OCI-LY7 (cell line): ENCODE results near the gene NTN4. TPM values are rescaled to one million over a fixed set of nuclear protein-coding genes. Genes with fewer than 3 reads are reported as not detected.

Source experiments
- BruUV-seq: library from RNA; stranded (reverse); fragments of 400-500 nt; replicated peaks from 2 replicates; lab custom pipeline; 2021; lab: Mats Ljungman, UMichigan
- CTCF ChIA-PET: fragments of 300-600 bp; sonication (Branson Sonifier 250); formaldehyde crosslinking; loops from one replicate; lab custom pipeline; 2022; ENCODE audit warnings: antibody characterized with exemption; ENCODE audit not compliant: unreplicated experiment; lab: Charles Lee
- POLR2A ChIA-PET: fragments of 300-600 bp; sonication (Branson Sonifier 250); formaldehyde crosslinking; loops from one replicate; lab custom pipeline; 2022; ENCODE audit warnings: antibody characterized with exemption; lab: Charles Lee
- DNase-seq: peaks from one replicate; pipeline ENCODE4 v3.0.0-alpha.2; 2015; ENCODE audit warnings: low spot score
- H2AFZ ChIP-seq: fragments of 200-600 bp; sonication (generic), shearing (Covaris generic); 2 replicates; pipeline ENCODE4 v1.6.1; 2014; ENCODE audit warnings: mild to moderate bottlenecking, antibody characterized with exemption, low read length, moderate library complexity
- H3K27ac ChIP-seq: fragments of 200-600 bp; sonication (generic); 2 replicates; pipeline ENCODE4 v1.5.1; 2014; ENCODE audit warnings: mixed run types, low read depth, mild to moderate bottlenecking, moderate library complexity, low read length, inconsistent platforms; ENCODE audit not compliant: poor library complexity, severe bottlenecking
- H3K36me3 ChIP-seq: fragments of 200-600 bp; sonication (generic); 2 replicates; pipeline ENCODE4 v1.6.1; 2014; ENCODE audit warnings: mild to moderate bottlenecking, antibody characterized with exemption, low read length, moderate library complexity, mixed read lengths; ENCODE audit not compliant: insufficient read depth
- H3K4me1 ChIP-seq: fragments of 200-600 bp; sonication (generic); 2 replicates; pipeline ENCODE4 v1.5.1; 2014; ENCODE audit warnings: mild to moderate bottlenecking, low read length; ENCODE audit not compliant: insufficient read depth, poor library complexity, severe bottlenecking
- H3K4me2 ChIP-seq: fragments of 200-600 bp; sonication (generic); 2 replicates; pipeline ENCODE4 v1.6.1; 2014; ENCODE audit warnings: mild to moderate bottlenecking, low read length
- H3K4me3 ChIP-seq: fragments of 200-600 bp; sonication (generic); 2 replicates; pipeline ENCODE4 v1.5.1; 2014; ENCODE audit warnings: mild to moderate bottlenecking, low read depth, low read length; ENCODE audit not compliant: poor library complexity, severe bottlenecking
- H3K79me2 ChIP-seq: fragments of 200-600 bp; sonication (generic); 2 replicates; pipeline ENCODE4 v1.6.1; 2016; ENCODE audit warnings: low read depth, mild to moderate bottlenecking, low read length, moderate library complexity, mixed read lengths; ENCODE audit not compliant: insufficient read depth
- H3K9me2 ChIP-seq: fragments of 200-600 bp; sonication (generic); 2 replicates; pipeline ENCODE4 v1.6.1; 2016; ENCODE audit warnings: mild to moderate bottlenecking, low read length, mixed read lengths; ENCODE audit not compliant: insufficient read depth
- H3K9me3 ChIP-seq: fragments of 200-600 bp; sonication (generic); 2 replicates; pipeline ENCODE4 v1.6.1; 2014; ENCODE audit warnings: mild to moderate bottlenecking, mixed run types, low read length, mixed read lengths
- H4K20me1 ChIP-seq: fragments of 200-600 bp; sonication (generic); 2 replicates; pipeline ENCODE4 v1.6.1; 2014; ENCODE audit warnings: mild to moderate bottlenecking, antibody characterized with exemption, low read length, moderate library complexity, mixed read lengths; ENCODE audit not compliant: insufficient read depth
- EZH2phosphoT487 ChIP-seq: fragments of 200-600 bp; sonication (generic); IDR thresholded peaks from 2 replicates; pipeline ENCODE4 v1.6.1; 2018; ENCODE audit warnings: low read depth, borderline replicate concordance, mild to moderate bottlenecking, mixed run types, antibody characterized with exemption, low read length, moderate library complexity, mixed read lengths
- intact Hi-C: fragments of 100-400 bp; cut with micrococcal nuclease; formaldehyde crosslinking; loops from one replicate; pipeline ENCODE4 v1.10.0; 2022; ENCODE audit not compliant: unreplicated experiment
- total RNA-seq, 2 experiments: library from RNA; depleted of rRNA in 1 of 2; stranded (reverse); fragments of >200 nt in 1 of 2; shearing (Covaris generic) in 1 of 2; gene quantifications; 2 replicates each; pipeline ENCODE4 v1.2.3, GENCODE V29; 2014 to 2022
- TF ChIP-seq, protein P1 (sequence below): fragments of 200-600 bp; sonication (generic); conservative IDR thresholded peaks from 2 replicates; pipeline ENCODE4 v1.5.1; 2014; ENCODE audit warnings: mild to moderate bottlenecking, antibody characterized with exemption, low read length, moderate library complexity, mixed read lengths

Gene NTN4
- total RNA-seq, 2 experiments from 2014 or later = not detected

- Histone ChIP-seq H3K9me2 (no peaks in the 10 kb centered on the region), H3K36me3 (no peaks in the 10 kb centered on the region), H3K79me2 (no peaks in the 10 kb centered on the region), H3K4me1 (no peaks in the 10 kb centered on the region), H3K9me3 (no peaks in the 10 kb centered on the region), H3K27ac (no peak overlapping the region), H3K4me2 (no peak overlapping the region), H3K4me3 (no peak overlapping the region), H4K20me1 (no peaks in the 10 kb centered on the region), H2AFZ (no peak overlapping the region)
- intact Hi-C loops = no loop called here
- ChIA-PET CTCF (no interaction called here), POLR2A (interaction anchor here (0.6 to 0.7 kb wide), 2 partner anchors 18 to 536 kb away, joined by 3 read pairs; no protein-coding TSS in a partner anchor)
- BruUV-seq = no TSS peak
- no peak for DNase-seq
- TF ChIP-seq, protein P1, sequence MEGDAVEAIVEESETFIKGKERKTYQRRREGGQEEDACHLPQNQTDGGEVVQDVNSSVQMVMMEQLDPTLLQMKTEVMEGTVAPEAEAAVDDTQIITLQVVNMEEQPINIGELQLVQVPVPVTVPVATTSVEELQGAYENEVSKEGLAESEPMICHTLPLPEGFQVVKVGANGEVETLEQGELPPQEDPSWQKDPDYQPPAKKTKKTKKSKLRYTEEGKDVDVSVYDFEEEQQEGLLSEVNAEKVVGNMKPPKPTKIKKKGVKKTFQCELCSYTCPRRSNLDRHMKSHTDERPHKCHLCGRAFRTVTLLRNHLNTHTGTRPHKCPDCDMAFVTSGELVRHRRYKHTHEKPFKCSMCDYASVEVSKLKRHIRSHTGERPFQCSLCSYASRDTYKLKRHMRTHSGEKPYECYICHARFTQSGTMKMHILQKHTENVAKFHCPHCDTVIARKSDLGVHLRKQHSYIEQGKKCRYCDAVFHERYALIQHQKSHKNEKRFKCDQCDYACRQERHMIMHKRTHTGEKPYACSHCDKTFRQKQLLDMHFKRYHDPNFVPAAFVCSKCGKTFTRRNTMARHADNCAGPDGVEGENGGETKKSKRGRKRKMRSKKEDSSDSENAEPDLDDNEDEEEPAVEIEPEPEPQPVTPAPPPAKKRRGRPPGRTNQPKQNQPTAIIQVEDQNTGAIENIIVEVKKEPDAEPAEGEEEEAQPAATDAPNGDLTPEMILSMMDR = no peak
- no peak for TF ChIP-seq EZH2phosphoT487
Observed at GRCh38 chr12:95834572-95834971, 44.0 kb upstream of the NTN4 start.

DNA sequence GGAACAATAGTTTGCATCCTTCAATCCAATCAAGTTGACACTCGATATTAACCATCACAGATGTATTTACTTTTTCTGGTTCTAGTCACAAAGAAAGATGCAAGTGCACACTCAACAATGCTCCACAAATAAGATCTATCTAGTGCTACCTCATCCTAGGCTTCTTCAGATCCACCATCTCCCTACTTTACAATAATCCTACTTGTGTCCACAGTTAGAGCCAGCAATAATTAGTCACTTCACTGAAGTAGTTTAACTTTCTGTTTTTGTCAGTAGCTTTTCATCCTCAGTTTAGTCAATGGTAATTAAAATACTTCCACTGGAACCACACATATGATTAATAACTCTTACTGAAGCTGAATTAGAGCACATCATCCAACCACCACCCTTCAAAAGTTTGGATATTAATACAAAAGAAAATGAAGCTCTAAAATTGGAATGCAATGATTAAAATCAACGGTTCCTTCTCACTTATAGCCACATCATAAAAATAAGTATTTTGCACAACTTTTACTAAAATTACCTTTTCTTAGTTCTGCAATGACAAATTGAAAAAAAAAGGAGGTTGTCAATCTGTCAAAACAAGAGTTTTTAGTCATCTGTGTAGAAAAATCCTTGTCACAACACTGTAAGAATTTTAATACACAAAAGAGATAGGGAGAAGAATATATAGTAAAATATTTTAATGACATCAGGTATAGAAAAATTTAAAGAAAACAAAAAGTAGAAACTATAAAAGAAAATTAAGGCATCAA is 39.9 kb upstream of the NTN4 start:
- no TSS peak for BruUV-seq
- POLR2A ChIA-PET = interaction anchor here (0.7 kb wide), 2 partner anchors 151 to 380 kb away, joined by 3 to 5 read pairs; no protein-coding TSS in a partner anchor

More for the DNA sequence above, 39.9 kb upstream of the NTN4 start:
- H3K9me2 ChIP-seq = no peaks in the 10 kb centered on the region
- CTCF ChIA-PET = no interaction called here
- no peak for TF ChIP-seq EZH2phosphoT487
- TF ChIP-seq, protein P1 = no peak
- H3K9me3 ChIP-seq = no peaks in the 10 kb centered on the region
- H3K4me3 ChIP-seq = no peak overlapping the region
- no peaks in the 10 kb centered on the region for H3K36me3 ChIP-seq
- no peaks in the 10 kb centered on the region for H3K79me2 ChIP-seq
- H3K4me1 ChIP-seq = no peaks in the 10 kb centered on the region
- intact Hi-C loops = no loop called here
- H3K27ac ChIP-seq = no peak overlapping the region
- no peak for DNase-seq
- no peak overlapping the region for H3K4me2 ChIP-seq
- H2AFZ ChIP-seq = no peak overlapping the region
- H4K20me1 ChIP-seq = no peaks in the 10 kb centered on the region
